ENCODE measurements around the gene RARG.
"Not testable (repeated sequence)": the region's sequence is repeated elsewhere in the genome, so short reads cannot be mapped to it uniquely, and the experiment has no call there.

Gene RARG

GRCh38 chr12:53191096-53191884 is 40.7 kb downstream of the RARG start:
- no peak for DNase-seq (ENCODE audit: low spot score)

- peak; percentile 53 for DNase-seq (ENCODE audit: low spot score)
These were observed 41.8 kb downstream of the RARG start for GRCh38 chr12:53190108-53190729.

DNA sequence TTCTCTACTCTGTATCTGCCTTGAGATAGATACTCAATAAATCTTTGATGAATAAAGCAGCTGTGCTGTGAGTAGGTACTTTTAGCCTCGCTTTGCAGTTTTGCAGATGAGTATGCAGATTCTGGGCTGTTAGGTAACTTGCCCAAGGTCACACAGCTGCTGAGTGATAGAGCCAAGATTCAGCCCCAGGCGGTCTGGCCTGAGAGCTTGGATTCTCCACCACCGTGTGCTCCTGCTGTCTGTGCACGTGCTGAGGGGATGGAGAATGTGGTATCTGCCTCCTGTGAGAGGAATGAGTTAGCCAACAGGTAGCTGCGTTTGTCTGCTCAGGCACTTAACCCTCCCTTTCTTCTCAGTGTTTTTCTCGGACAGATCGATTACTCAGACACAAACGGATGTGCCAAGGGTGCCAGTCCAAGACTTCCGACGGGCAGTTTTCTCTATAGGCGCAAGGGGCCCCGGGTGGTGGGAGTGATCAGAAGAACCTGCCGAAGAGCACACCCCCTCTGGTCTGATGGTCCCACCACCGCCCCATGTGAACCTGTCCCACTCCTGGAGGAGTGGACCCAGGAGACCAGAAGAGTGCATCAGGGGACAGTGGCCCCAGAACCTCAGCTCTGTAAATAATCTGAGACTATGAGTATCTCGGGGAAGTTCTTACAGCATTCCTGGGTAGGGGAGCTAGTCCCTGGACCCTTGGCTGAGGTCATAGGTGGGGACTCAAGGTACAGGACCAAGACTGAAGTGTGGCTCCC is 44.7 kb downstream of the RARG start:
- no peak for DNase-seq (ENCODE audit: low spot score)

GRCh38 chr12:53186745-53187144 is 45.3 kb downstream of the RARG start:
- no peak for DNase-seq (ENCODE audit: low spot score)

- no peak for DNase-seq (ENCODE audit: low spot score)
These were observed 46.3 kb downstream of the RARG start for GRCh38 chr12:53185582-53186153.

DNA sequence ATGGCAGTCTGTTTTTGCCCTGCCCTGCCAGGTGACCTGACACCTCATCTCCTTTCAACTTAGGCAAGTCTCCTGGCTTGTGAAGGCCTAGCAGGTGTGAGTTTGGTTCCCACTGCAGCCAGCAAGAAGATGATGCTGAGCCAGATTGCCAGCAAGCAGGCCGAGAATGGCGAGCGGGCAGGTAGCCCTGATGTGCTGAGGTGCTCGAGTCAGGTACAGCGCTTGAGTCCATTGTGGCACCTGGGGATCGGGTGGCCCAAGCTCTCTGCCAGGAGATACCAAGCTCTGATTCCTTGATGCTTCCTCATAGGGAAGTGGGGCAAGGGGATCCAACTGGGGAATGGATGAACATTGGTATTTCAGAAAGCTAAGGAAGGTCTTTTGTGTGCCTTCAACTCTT is 47.2 kb downstream of the RARG start:
- no peak for DNase-seq (ENCODE audit: low spot score)

GRCh38 chr12:53182903-53183302 is 49.1 kb downstream of the RARG start:
- peak; percentile 38 for DNase-seq (ENCODE audit: low spot score)

DNA sequence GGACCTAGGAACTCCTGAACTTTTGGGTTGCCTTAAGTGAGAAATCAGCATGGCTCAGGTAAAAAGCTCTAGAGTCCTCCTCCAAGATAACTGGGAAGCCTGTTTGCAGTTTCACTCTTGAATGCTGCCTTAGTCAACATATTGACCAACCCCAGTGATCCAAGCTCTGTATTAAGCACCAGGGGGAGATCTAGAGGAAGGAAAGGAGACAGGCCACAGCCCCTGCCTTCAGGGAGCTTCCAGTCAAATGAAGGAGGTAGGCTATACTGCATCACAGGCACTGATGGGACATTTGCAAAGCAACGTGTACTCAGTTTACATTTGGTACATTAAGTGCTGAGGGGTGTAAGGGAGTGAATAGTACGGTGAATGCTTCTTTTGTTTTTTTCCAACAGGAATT is 50.1 kb downstream of the RARG start:
- DNase-seq (ENCODE audit: low spot score) = peak; percentile 30

DNA sequence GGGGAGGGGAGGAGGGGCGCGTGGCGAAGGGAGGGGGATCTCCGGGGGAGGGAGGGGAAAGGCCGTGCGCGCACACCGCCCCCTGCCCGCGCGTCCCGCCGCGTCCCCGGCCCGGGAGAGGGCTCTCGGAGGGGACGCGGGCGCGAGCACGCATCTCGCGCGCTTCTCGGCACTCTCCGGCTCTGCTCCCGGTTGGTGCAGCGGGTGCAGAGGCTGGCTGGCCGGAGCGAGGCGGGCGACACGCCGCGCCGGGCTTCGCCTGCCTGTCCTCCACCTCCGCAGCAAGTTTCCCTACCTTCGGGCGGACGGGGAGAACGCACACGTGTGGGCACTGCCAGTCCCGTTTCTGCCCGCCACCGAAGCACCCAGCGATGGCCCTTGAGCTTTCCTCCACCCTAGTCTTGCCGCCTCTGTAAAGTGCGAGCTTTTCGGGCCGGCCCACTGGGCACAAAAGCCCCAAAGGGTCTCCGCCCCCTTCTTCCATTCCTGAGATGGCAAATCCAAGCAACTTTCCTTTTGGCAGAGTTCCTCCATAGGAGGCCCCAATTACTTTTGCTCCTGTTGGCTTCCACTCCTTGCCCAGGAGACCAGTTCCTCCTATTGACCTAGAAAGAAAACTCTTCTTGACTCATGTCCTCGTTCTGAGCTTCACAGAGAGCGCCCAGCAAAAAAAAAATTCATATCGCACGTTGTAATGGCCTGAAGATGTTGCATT is 50.9 kb downstream of the RARG start:
- peak; percentile 76 for DNase-seq (ENCODE audit: low spot score)

DNA sequence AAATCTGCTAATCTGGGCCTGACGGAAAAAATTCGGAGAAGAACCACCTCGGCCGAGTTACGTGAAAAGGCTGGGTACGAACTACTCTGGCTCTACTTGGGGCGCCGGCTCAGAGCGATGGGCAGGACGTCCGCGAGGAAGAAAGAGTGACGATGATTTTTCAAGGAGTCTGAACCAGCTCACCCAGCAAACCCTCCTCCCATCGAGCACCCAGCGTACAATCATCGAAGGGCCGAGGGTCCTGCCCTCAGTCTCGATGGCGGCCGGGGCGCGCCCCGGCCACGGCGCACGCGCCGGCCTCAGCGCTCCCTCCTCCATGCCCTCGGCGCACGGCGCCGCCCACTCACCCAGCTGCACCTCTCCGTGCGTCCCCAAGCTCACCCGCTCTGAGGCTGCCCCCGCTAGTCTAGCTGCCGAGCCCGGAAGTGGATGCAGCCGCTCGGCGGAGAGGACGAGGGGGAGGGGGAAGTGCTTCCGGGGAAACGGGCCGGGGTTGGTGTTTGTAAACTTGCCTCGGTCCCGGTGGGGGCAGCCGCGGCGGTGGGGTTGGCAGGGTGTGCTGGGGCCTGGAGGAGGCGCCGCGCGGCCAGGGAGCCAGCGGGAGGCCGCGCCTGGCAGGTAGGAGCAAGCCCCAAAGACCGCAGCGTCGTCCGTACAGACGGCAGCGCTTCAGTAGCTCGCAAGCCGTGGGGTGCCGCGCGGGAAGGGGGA is 51.6 kb downstream of the RARG start, which contains the start of the genes CSAD and ZNF740:
CSAD (minus strand) TSS at position 706 of the 711 bp plus-strand sequence. CDS start 7,455 bp downstream, outside the sequence.
ZNF740 (plus strand) TSS at position 503 of the 711 bp plus-strand sequence. CDS start 1,262 bp downstream, outside the sequence.
- DNase-seq (ENCODE audit: low spot score) = peak; percentile 98

DNA sequence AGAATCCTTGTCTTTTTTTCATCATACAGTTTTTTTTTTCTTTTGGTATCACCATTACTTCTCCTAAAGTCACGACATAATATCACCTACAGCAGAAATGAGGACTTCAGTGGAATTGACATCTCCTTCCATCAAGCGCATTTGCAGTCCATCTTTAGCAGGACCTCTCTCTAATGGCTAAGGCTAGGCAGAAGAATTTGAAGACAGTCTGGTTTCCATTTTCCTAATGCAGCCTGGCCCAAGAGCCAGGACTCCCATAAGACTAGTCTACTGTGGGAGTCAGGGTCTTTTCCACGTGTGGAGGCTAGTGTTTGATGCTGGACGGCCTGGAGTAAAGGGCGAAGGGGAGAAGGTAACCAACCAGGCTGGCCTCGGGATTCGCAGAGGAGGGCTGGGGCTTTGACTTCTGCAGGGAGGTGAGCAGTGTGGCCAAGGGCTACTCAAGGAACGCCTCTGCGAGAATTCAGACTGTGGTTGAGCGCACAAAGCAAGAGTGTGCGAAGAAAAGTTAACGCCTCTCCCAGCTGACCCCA is 52.3 kb downstream of the RARG start:
- no peak for DNase-seq (ENCODE audit: low spot score)

DNA sequence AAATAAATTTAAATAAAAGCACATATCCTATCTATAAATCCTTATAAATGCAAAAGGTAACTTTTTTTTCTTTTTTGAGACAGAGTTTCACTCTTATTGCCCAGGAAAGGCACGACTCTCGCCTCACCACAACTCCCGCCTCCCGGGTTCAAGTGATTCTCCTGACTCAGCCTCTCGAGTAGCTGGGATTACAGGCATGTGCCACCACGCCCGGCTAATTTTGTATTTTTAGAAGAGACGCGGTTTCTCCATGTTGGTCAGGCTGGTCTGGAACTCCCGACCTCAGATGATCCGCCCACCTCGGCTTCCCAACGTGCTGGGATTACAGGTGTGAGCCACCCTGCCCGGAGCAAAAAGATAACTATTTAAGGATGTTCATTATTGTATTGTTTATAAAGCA is 53.2 kb downstream of the RARG start:
- not testable (repeated sequence) for DNase-seq (ENCODE audit: low spot score)

DNA sequence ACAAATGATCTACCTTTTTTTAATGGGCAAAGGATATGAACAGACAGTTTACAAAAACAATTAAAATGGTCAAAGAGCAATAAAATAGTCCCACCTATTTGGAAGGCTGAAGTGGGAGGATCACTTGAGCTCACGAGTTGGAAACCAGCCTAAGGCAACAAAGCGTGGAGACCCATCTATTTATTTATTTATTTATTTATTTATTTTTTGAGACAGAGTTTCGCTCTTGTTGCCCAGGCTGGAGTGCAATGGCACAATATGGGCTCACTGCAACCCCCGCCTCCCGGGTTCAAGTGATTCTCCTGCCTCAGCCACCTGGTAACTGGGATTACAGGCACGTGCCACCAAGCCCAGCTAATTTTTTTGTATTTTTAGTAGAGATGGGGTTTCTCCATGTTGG is 54.6 kb downstream of the RARG start:
- DNase-seq (ENCODE audit: low spot score) = not testable (repeated sequence)

- no peak for DNase-seq (ENCODE audit: low spot score)
These were observed 55.3 kb downstream of the RARG start for GRCh38 chr12:53176750-53177149.

- DNase-seq (ENCODE audit: low spot score) = peak; percentile 82
These were observed 57.0 kb downstream of the RARG start for GRCh38 chr12:53174881-53175491.

- peak; percentile 54 for DNase-seq (ENCODE audit: low spot score)
These were observed 58.8 kb downstream of the RARG start for GRCh38 chr12:53173085-53173715.

DNA sequence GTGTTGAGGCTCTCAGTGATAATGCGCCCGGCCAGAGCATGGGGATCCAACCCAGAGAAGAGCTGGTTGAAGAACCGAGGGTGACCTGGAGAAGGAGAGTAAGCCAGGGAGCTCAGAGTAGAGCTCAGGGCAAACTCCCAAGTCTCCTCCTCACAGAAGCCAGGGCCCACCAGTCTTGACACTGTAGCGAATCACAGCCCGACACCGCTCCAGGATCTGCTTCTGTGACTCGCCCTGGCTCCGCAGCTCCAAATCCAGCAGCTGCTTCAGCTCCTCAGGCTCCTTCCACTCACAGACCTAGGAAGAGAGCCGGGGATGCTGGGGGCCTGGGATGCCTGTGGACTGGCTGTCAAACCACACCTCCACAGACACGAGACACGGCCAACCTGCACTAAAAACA is 59.7 kb downstream of the RARG start:
- peak; percentile 27 for DNase-seq (ENCODE audit: low spot score)

- DNase-seq (ENCODE audit: low spot score) = no peak
These were observed 60.2 kb downstream of the RARG start for GRCh38 chr12:53171725-53172329.

Measured in RKO (cell line).